Measurements from ENCODE around the gene UGCG. TPM values are rescaled to one million over a fixed set of nuclear protein-coding genes. Genes with fewer than 3 reads are reported as not detected.
"Not testable (repeated sequence)": the region's sequence is repeated elsewhere in the genome, so short reads cannot be mapped to it uniquely, and the experiment has no call there.

The UGCG gene
- total RNA-seq, 4 donors from 2014 or later, result 25.0 to 203 (median 59.7) TPM

- ATAC-seq (ENCODE audit: low FRiP score) (no peak), DNase-seq (ENCODE audit: low spot score) (no peak)
- TF ChIP-seq CTCF (IDR thresholded peaks at IDR 0.05), result no peak
These were observed 6.3 kb upstream of the UGCG start for GRCh38 chr9:111890334-111890733.

GRCh38 chr9:111890867-111891266 lies 5.7 kb upstream of the UGCG start:
- not testable (repeated sequence) for DNase-seq (ENCODE audit: low spot score); ATAC-seq (ENCODE audit: low FRiP score)

DNA sequence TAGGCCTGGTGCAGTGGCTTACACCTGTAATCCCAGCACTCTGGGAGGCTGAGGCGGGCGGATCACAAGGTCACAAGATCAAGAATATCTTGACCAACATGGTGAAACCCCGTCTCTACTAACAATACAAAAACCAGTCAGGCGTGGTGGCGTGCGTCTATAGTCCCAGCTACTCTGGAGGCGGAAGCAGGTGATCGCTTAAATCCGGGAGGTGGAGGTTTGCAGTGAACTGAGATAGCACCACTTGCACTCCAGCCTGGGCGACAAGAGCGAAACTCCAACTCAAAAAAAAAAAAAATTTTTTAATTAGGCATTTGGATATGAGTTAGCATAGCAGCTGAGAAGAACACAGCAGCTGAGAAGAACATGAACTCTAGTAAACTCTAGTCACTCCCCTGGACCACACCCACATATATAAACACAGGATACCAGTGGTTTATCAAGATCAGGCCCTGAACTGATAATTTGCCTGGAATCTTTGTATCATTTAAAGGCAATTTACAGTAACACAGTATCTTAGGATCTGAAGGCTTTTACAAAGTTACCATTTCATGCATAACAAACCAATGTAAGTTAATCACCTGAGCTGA lies 4.6 kb upstream of the UGCG start:
- TF ChIP-seq CTCF (IDR thresholded peaks at IDR 0.05), result no peak
- no peak for ATAC-seq (ENCODE audit: low FRiP score)
- no peak for DNase-seq (ENCODE audit: low spot score)

DNA sequence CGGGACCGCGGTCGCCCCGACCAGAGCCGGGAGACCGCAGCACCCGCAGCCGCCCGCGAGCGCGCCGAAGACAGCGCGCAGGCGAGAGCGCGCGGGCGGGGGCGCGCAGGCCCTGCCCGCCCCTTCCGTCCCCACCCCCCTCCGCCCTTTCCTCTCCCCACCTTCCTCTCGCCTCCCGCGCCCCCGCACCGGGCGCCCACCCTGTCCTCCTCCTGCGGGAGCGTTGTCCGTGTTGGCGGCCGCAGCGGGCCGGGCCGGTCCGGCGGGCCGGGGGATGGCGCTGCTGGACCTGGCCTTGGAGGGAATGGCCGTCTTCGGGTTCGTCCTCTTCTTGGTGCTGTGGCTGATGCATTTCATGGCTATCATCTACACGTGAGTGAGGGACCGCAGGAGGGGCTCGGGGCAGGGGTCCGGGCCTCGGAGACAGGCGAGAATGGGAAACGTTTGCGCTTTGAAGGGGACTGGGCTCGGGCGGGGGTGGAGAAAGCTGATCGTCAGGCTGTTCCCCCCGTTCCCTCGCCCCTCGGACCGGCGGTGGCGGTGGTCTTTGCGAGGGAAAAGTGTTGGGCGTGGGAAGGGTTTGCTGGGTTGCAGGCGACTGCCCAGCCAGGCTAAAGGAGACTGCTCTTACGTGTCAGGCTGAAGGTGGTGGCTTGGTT lies 457 bp downstream of the UGCG start:
- peak; percentile 41 for DNase-seq (ENCODE audit: low spot score)
- TF ChIP-seq CTCF (IDR thresholded peaks at IDR 0.05), result no peak
- ATAC-seq (ENCODE audit: low FRiP score), result peak; percentile 70

GRCh38 chr9:111897601-111898137 lies 1.1 kb downstream of the UGCG start:
- ATAC-seq (ENCODE audit: low FRiP score) (peak; percentile 8), DNase-seq (ENCODE audit: low spot score) (no peak)
- no peak for TF ChIP-seq CTCF (IDR thresholded peaks at IDR 0.05)

DNA sequence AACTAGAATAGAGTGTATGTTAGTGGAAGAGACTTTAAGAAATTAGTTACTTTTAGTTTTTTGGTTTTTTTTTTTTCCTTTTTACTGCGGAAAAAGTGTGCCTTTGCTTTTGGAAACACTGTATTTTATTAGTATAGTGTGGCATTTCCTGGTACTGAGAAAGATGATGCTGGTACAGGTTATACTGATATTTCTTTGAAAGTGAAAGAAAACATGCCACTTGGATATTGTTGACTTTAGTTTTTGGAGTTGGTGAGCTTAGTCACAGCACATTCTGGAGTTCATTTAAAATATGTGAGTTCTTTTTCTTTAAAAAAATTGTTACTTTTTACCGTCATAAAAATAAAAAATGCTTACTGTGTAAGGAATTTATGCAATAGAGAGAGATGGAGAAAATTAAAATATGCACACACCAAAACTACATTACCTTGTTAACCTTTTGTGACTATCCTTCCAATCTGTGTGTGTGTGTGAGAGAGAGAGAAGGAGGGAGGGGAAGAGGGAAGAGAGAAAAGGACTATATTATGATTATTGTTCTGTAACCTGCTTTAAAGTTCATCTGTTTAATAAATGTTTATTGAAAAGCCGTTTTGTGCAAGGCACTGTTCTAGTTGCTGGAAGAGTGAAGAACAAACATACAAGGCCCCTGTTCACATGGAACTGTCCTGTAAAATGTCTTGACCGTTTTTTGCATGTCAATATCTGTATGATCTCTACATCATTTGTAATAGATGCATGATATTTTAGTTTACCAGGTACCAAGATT lies 1.9 kb downstream of the UGCG start:
- DNase-seq (ENCODE audit: low spot score), result no peak
- no peak for ATAC-seq (ENCODE audit: low FRiP score)
- no peak for TF ChIP-seq CTCF (IDR thresholded peaks at IDR 0.05)

- ATAC-seq (ENCODE audit: low FRiP score) (no peak), DNase-seq (ENCODE audit: low spot score) (no peak)
These were observed 3.7 kb downstream of the UGCG start for GRCh38 chr9:111900151-111900857.

More at GRCh38 chr9:111900151-111900857, 3.7 kb downstream of the UGCG start:
- TF ChIP-seq CTCF (IDR thresholded peaks at IDR 0.05), result no peak
